HepG2 (cell line): ENCODE results near the gene METTL4. TPM values are rescaled to one million over a fixed set of nuclear protein-coding genes. Genes with fewer than 3 reads are reported as not detected.

Source experiments
- ATAC-seq: fragments of 200-7000 bp; cut with Tn5 transposase; 3 replicates; pipeline ENCODE4 v1.9.1; 2020; ENCODE audit warnings: mild to moderate bottlenecking, moderate library complexity
- BruUV-seq: library from RNA; stranded (reverse); fragments of 400-500 nt; replicated peaks from 2 replicates; lab custom pipeline; 2021; lab: Mats Ljungman, UMichigan
- CTCF ChIA-PET: fragments of 300-600 bp; formaldehyde crosslinking; extraction: SDS; loops from one replicate; lab custom pipeline; 2021; ENCODE audit warnings: low total read pairs, inconsistent platforms, low intra/inter-chr PET ratio; lab: Yijun Ruan, JAX
- POLR2A ChIA-PET: fragments of 350-600 bp; sonication (Branson Sonifier 250); formaldehyde crosslinking; loops from one replicate; lab custom pipeline; 2020; ENCODE audit warnings: antibody characterized with exemption, inconsistent platforms; lab: Yijun Ruan, JAX
- DNase-seq: peaks from one replicate; pipeline ENCODE4 v3.0.0-alpha.2; 2015; ENCODE audit warnings: low spot score
- FAIRE-seq: peaks from 3 replicates; lab custom pipeline; 2011; peaks lifted over from hg19 to GRCh38; lab: Jason Lieb, UNC
- H2AFZ ChIP-seq: one replicate; pipeline ENCODE4 v1.6.1; 2011; ENCODE audit warnings: low read length, inconsistent platforms
- H3K27ac ChIP-seq: fragments of 300-600 bp; 3 replicates; pipeline ENCODE4 v1.8.0; 2011; ENCODE audit warnings: mixed run types, mild to moderate bottlenecking, mixed read lengths, low read length, inconsistent platforms; ENCODE audit not compliant: insufficient read depth; ENCODE audit errors: extremely low read length
- H3K27me3 ChIP-seq, 2 experiments: fragments of 200-600 bp in 1 of 2; 2 replicates in 1 of 2; 3 replicates in 1 of 2; pipeline versions ENCODE4 v1.6.0 to v1.8.0; 2011; ENCODE audit warnings: low read length in 2 of 2, mild to moderate bottlenecking in 2 of 2, moderate library complexity in 2 of 2, inconsistent platforms in 1 of 2; ENCODE audit not compliant: insufficient read depth in 2 of 2, control insufficient read depth in 1 of 2
- H3K36me3 ChIP-seq, 2 experiments: fragments of 200-600 bp in 1 of 2; replicated peaks in 1 of 2; 2 replicates in 1 of 2; 3 replicates in 1 of 2; pipeline versions ENCODE4 v1.5.1 to v1.8.0; 2011; ENCODE audit warnings: low read length in 2 of 2, inconsistent platforms in 1 of 2; ENCODE audit not compliant: insufficient read depth in 2 of 2, control insufficient read depth in 1 of 2
- H3K4me1 ChIP-seq: 2 replicates; pipeline ENCODE4 v1.5.1; 2012; ENCODE audit warnings: low read length, inconsistent platforms; ENCODE audit not compliant: insufficient read depth
- H3K4me2 ChIP-seq: 2 replicates; pipeline ENCODE4 v1.6.0; 2011; ENCODE audit warnings: low read depth, low read length, inconsistent platforms
- H3K4me3 ChIP-seq, 3 experiments: fragments of 200-600 bp in 1 of 3; sonication (generic), shearing (Covaris generic) in 1 of 3; replicated peaks in 1 of 3; 2 replicates each; pipeline ENCODE4 v1.5.1; 2011 to 2016; ENCODE audit warnings: low read length in 3 of 3, inconsistent platforms in 2 of 3, low read depth in 2 of 3, mild to moderate bottlenecking in 2 of 3, control low read depth in 1 of 3, mixed read lengths in 1 of 3; ENCODE audit not compliant: insufficient read depth in 1 of 3
- H3K79me2 ChIP-seq: one replicate; pipeline ENCODE4 v1.6.1; 2011; ENCODE audit warnings: low read length, inconsistent platforms; ENCODE audit not compliant: insufficient read depth
- H3K9ac ChIP-seq: 2 replicates; pipeline ENCODE4 v1.6.0; 2011; ENCODE audit warnings: mild to moderate bottlenecking, low read depth, low read length, inconsistent platforms; ENCODE audit not compliant: insufficient read depth
- H3K9me3 ChIP-seq: 2 replicates; pipeline ENCODE4 v1.5.1; 2012; ENCODE audit warnings: mild to moderate bottlenecking, low read length
- H4K20me1 ChIP-seq: 2 replicates; pipeline ENCODE4 v1.6.0; 2011; ENCODE audit warnings: inconsistent platforms, mild to moderate bottlenecking, low read length, moderate library complexity; ENCODE audit not compliant: insufficient read depth
- ATF7-NPFF ChIP-seq: sonication (generic); formaldehyde crosslinking; IDR thresholded peaks from 2 replicates; pipeline ENCODE4 v1.8.1; 2023; ENCODE audit warnings: mild to moderate bottlenecking, low read depth, missing genetic modification reagents, moderate library complexity
- CTCF ChIP-seq: sonication (generic); formaldehyde crosslinking; IDR thresholded peaks from 2 replicates; pipeline ENCODE4 v1.5.0; 2020; ENCODE audit warnings: mild to moderate bottlenecking, missing genetic modification reagents, moderate library complexity
- GFI1 ChIP-seq: sonication (generic); formaldehyde crosslinking; IDR thresholded peaks from 2 replicates; pipeline ENCODE4 v1.5.0; 2020; ENCODE audit warnings: missing genetic modification reagents, mild to moderate bottlenecking, borderline replicate concordance
- PTBP1 ChIP-seq: fragments of 200-400 bp; formaldehyde crosslinking; IDR thresholded peaks from 2 replicates; pipeline ENCODE4 v1.6.1; 2018; ENCODE audit warnings: low read length, low read depth; ENCODE audit not compliant: poor library complexity, severe bottlenecking
- TCF7 ChIP-seq: sonication (generic); IDR thresholded peaks from 2 replicates; pipeline ENCODE4 v1.6.1; 2016; ENCODE audit warnings: antibody characterized with exemption, low read depth
- ZFX ChIP-seq: sonication (generic); formaldehyde crosslinking; IDR thresholded peaks from 2 replicates; pipeline ENCODE4 v1.4.0; 2020; ENCODE audit warnings: mild to moderate bottlenecking, low read depth, missing genetic modification reagents, moderate library complexity
- ZMYM2 ChIP-seq: sonication (generic); formaldehyde crosslinking; IDR thresholded peaks from 2 replicates; pipeline ENCODE4 v1.8.0; 2022; ENCODE audit warnings: mild to moderate bottlenecking, missing genetic modification reagents
- ZNF335 ChIP-seq: sonication (generic); formaldehyde crosslinking; IDR thresholded peaks from 2 replicates; pipeline ENCODE4 v1.4.0; 2020; ENCODE audit warnings: missing genetic modification reagents
- ZNF407 ChIP-seq: sonication (generic); formaldehyde crosslinking; IDR thresholded peaks from one replicate; pipeline ENCODE4 v1.5.1; 2020; ENCODE audit warnings: mild to moderate bottlenecking, missing genetic modification reagents; ENCODE audit errors: not compliant biosample characterization
- ZNF530 ChIP-seq: sonication (generic); formaldehyde crosslinking; IDR thresholded peaks from 2 replicates; pipeline ENCODE4 v1.5.0; 2020; ENCODE audit warnings: low read depth, mild to moderate bottlenecking, missing genetic modification reagents
- ZSCAN20 ChIP-seq: sonication (generic); formaldehyde crosslinking; IDR thresholded peaks from 2 replicates; pipeline ENCODE4 v1.4.0; 2020; ENCODE audit warnings: missing genetic modification reagents, mild to moderate bottlenecking, borderline replicate concordance
- WGBS: methylation state at CpG from one replicate; pipeline ENCODE4 v1.1.6; 2017; ENCODE audit warnings: low lambda C conversion rate; 5-methylcytosine and 5-hydroxymethylcytosine counted together
- in situ Hi-C: cut with HindIII; loops from 2 replicates; pipeline ENCODE4 v1.10.0; 2017; ENCODE audit warnings: low pct_unique_long_range_greater_than_20kb; ENCODE audit not compliant: extremely low pct_ligation_motif_present
- intact Hi-C: fragments of 100-400 bp; cut with micrococcal nuclease; formaldehyde crosslinking; loops from one replicate; pipeline ENCODE4 v1.10.0; 2022; ENCODE audit not compliant: unreplicated experiment
- polyA plus RNA-seq, 8 experiments: library from polyadenylated mRNA; depleted of rRNA in 3 of 8; stranded (reverse) in 7 of 8; unstranded in 1 of 8; fragments of >200 nt; fragmentation: Illumina TruSeq in 4 of 8; extraction: Trizol in 4 of 8; gene quantifications; 2 replicates each; pipeline versions ENCODE4 v1.2.1 to v1.2.3, GENCODE V29; 2011 to 2016; ENCODE audit warnings: low read depth in 4 of 8, missing spikeins in 1 of 8, mixed read lengths in 1 of 8; ENCODE audit not compliant: insufficient read depth in 1 of 8
- total RNA-seq, 5 experiments: library from RNA; depleted of rRNA; stranded (reverse); fragments of >200 nt; fragmentation: Illumina TruSeq; extraction: Trizol; gene quantifications; 2 replicates each; pipeline ENCODE4 v1.2.3, GENCODE V29; 2016; ENCODE audit warnings: low read depth in 1 of 5

METTL4 gene
- total and polyA plus RNA-seq, 2 of the 13 experiments (the other 11 are each of a cell fraction or from before 2014, with no cell fraction given): 6.8 to 8.1 TPM

GRCh38 chr18:2610549-2610948 lies 39.2 kb upstream of the METTL4 start:
- ChIA-PET CTCF (no interaction called here), POLR2A (no interaction called here)
- H3K36me3 ChIP-seq: peaks cover 5 to 36% of the 10 kb centered on the region in 2 experiments; a peak in 4 of 5 replicates
- H4K20me1 ChIP-seq: no peaks in the 10 kb centered on the region
- DNase-seq: no peak
- no peaks in the 10 kb centered on the region; a peak in 1 of 5 replicates for H3K27me3 ChIP-seq
- no peak overlapping the region for H3K4me2 ChIP-seq
- no peak for ATAC-seq
- WGBS: over 99% methylated on average over 5 of the region's 5 CpGs
- in situ Hi-C loops (no loop called here), intact Hi-C loops (no loop called here)
- no peak overlapping the region for H2AFZ ChIP-seq
- no TSS peak for BruUV-seq
- no peak for FAIRE-seq
- H3K4me1 ChIP-seq: no peaks in the 10 kb centered on the region
- H3K9me3 ChIP-seq: no peaks in the 10 kb centered on the region
- H3K27ac ChIP-seq: no peak overlapping the region
- TF ChIP-seq ZSCAN20 (CRISPR knock-in tag) (no peak), GFI1 (no peak), ZMYM2 (no peak), TCF7 (no peak), PTBP1 (no peak), CTCF (no peak), ATF7-NPFF (CRISPR knock-in tag) (no peak), ZNF530 (CRISPR knock-in tag) (no peak), ZNF407 (no peak), ZNF335 (CRISPR knock-in tag) (no peak), ZFX (CRISPR knock-in tag) (no peak)
- H3K9ac ChIP-seq: no peak overlapping the region
- H3K4me3 ChIP-seq: no peak overlapping the region
- no peaks in the 10 kb centered on the region for H3K79me2 ChIP-seq
